Immature natural killer cell (primary cell): Measurements from ENCODE around the gene EYA2. TPM values are rescaled to one million over a fixed set of nuclear protein-coding genes. Genes with fewer than 3 reads are reported as not detected.

Experiments
- DNase-seq, 3 donors: peaks; one replicate each; pipeline ENCODE4 v3.0.0; 2022; ENCODE audit warnings: mixed read lengths in 1 of 3
- H3K27ac Mint-ChIP-seq, 6 donors: one replicate each; pipeline ENCODE4 v1.8.0; 2020; ENCODE audit warnings: mixed read lengths in 6 of 6, mild to moderate bottlenecking in 5 of 6, inconsistent platforms in 4 of 6, moderate library complexity in 3 of 6
- H3K27me3 Mint-ChIP-seq, 3 donors: one replicate each; pipeline ENCODE4 v1.8.0; 2020 to 2021; ENCODE audit warnings: low read depth in 3 of 3, mild to moderate bottlenecking in 3 of 3, mixed read lengths in 3 of 3, moderate library complexity in 3 of 3, inconsistent platforms in 1 of 3
- H3K36me3 Mint-ChIP-seq, 3 donors: one replicate each; pipeline ENCODE4 v1.8.0; 2020; ENCODE audit warnings: mixed read lengths in 3 of 3, inconsistent platforms in 2 of 3, mild to moderate bottlenecking in 2 of 3
- H3K4me1 Mint-ChIP-seq, 2 donors: one replicate each; pipeline ENCODE4 v1.8.0; 2020; ENCODE audit warnings: inconsistent platforms in 2 of 2, mild to moderate bottlenecking in 2 of 2, mixed read lengths in 2 of 2, moderate library complexity in 1 of 2
- H3K4me3 Mint-ChIP-seq, 5 donors: one replicate each; pipeline ENCODE4 v1.8.0; 2020; ENCODE audit warnings: mild to moderate bottlenecking in 5 of 5, mixed read lengths in 5 of 5, inconsistent platforms in 3 of 5, moderate library complexity in 3 of 5
- H3K9me3 Mint-ChIP-seq, 6 donors: one replicate each; pipeline ENCODE4 v1.8.0; 2020; ENCODE audit warnings: mild to moderate bottlenecking in 6 of 6, mixed read lengths in 6 of 6, inconsistent platforms in 4 of 6, moderate library complexity in 3 of 6
- polyA plus RNA-seq, 3 donors: library from polyadenylated mRNA; unstranded; fragments of 300-500 nt; fragmentation: Illumina TruSeq; gene quantifications; one replicate each; pipeline ENCODE4 v1.2.3, GENCODE V29; 2021

The EYA2 gene
- polyA plus RNA-seq, 3 donors from 2014 or later, result not detected

- Mint-ChIP-seq H3K4me3 (no peak overlapping the region), H3K27ac (peak overlapping the region in 2 of 6 donors; percentile 34 to 60), H3K9me3 (no peaks in the 10 kb centered on the region), H3K4me1 (peaks cover 0 to 13% of the 10 kb centered on the region in 2 donors), H3K36me3 (peaks cover 25 to 40% (median 27%) of the 10 kb centered on the region in 3 donors), H3K27me3 (peaks cover 0 to 3% (median 2%) of the 10 kb centered on the region in 3 donors)
- DNase-seq, result no peak
Observed at GRCh38 chr20:47215653-47216397, 321.2 kb downstream of the EYA2 start.

GRCh38 chr20:47216819-47217410, 322.3 kb downstream of the EYA2 start:
- H3K36me3 Mint-ChIP-seq, result peaks cover 28 to 47% (median 30%) of the 10 kb centered on the region in 3 donors
- no peak overlapping the region for H3K4me3 Mint-ChIP-seq
- DNase-seq, result no peak
- H3K27ac Mint-ChIP-seq, result peak overlapping the region in 2 of 6 donors; percentile 45 to 49
- peaks cover 0 to 3% (median 2%) of the 10 kb centered on the region in 3 donors for H3K27me3 Mint-ChIP-seq
- peaks cover under 1 to 13% of the 10 kb centered on the region in 2 donors for H3K4me1 Mint-ChIP-seq
- no peaks in the 10 kb centered on the region for H3K9me3 Mint-ChIP-seq

GRCh38 chr20:47217482-47218446, 323.1 kb downstream of the EYA2 start:
- H3K9me3 Mint-ChIP-seq, result no peaks in the 10 kb centered on the region
- H3K4me3 Mint-ChIP-seq, result no peak overlapping the region
- H3K36me3 Mint-ChIP-seq, result peaks cover 34 to 56% (median 37%) of the 10 kb centered on the region in 3 donors
- peaks cover 4 to 13% of the 10 kb centered on the region in 2 donors for H3K4me1 Mint-ChIP-seq
- H3K27ac Mint-ChIP-seq, result peak overlapping the region in 3 of 6 donors; percentile 0 to 78 (median 59)
- no peak for DNase-seq
- peaks cover 0 to 3% (median 2%) of the 10 kb centered on the region in 3 donors for H3K27me3 Mint-ChIP-seq

- H3K4me1 Mint-ChIP-seq, result peaks cover 4 to 13% of the 10 kb centered on the region in 2 donors
- DNase-seq, result peak; percentile 28 to 34 (median 33)
- H3K36me3 Mint-ChIP-seq, result peaks cover 40 to 69% (median 47%) of the 10 kb centered on the region in 3 donors
- peaks cover 0 to 2% (median 0%) of the 10 kb centered on the region in 6 donors for H3K9me3 Mint-ChIP-seq
- peak overlapping the region in 2 of 6 donors; percentile 20 to 49 for H3K27ac Mint-ChIP-seq
- no peak overlapping the region for H3K4me3 Mint-ChIP-seq
- peaks cover 0 to 3% (median 2%) of the 10 kb centered on the region in 3 donors for H3K27me3 Mint-ChIP-seq
Observed at GRCh38 chr20:47220161-47220582, 325.5 kb downstream of the EYA2 start.

GRCh38 chr20:47221036-47221625, 326.5 kb downstream of the EYA2 start:
- no peak overlapping the region for H3K4me3 Mint-ChIP-seq
- H3K4me1 Mint-ChIP-seq, result peaks cover 4 to 7% of the 10 kb centered on the region in 2 donors
- H3K36me3 Mint-ChIP-seq, result peaks cover 36 to 64% (median 42%) of the 10 kb centered on the region in 3 donors
- peak overlapping the region in 1 of 6 donors; percentile 61 for H3K27ac Mint-ChIP-seq
- peaks cover 0 to 2% (median 0%) of the 10 kb centered on the region in 6 donors for H3K9me3 Mint-ChIP-seq
- no peak for DNase-seq
- H3K27me3 Mint-ChIP-seq, result peaks cover 0 to 3% (median 2%) of the 10 kb centered on the region in 3 donors

GRCh38 chr20:47222468-47223119, 328.0 kb downstream of the EYA2 start:
- Mint-ChIP-seq H3K4me1 (peaks cover 0 to 4% of the 10 kb centered on the region in 2 donors), H3K36me3 (peaks cover 38 to 64% (median 40%) of the 10 kb centered on the region in 3 donors)

GRCh38 chr20:47223896-47224295, 329.3 kb downstream of the EYA2 start:
- Mint-ChIP-seq H3K4me3 (no peak overlapping the region), H3K27me3 (no peaks in the 10 kb centered on the region), H3K27ac (no peak overlapping the region), H3K36me3 (peaks cover 30 to 55% (median 38%) of the 10 kb centered on the region in 3 donors), H3K9me3 (peaks cover 0 to 2% (median 0%) of the 10 kb centered on the region in 6 donors), H3K4me1 (peaks cover 0 to 4% of the 10 kb centered on the region in 2 donors)
- DNase-seq, result no peak

More at GRCh38 chr20:47222468-47223119, 328.0 kb downstream of the EYA2 start:
- peaks cover 0 to 2% (median under 1%) of the 10 kb centered on the region in 3 donors for H3K27me3 Mint-ChIP-seq
- peak overlapping the region in 3 of 6 donors; percentile 29 to 46 (median 40) for H3K27ac Mint-ChIP-seq
- peaks cover 0 to 2% (median 0%) of the 10 kb centered on the region in 6 donors for H3K9me3 Mint-ChIP-seq
- no peak overlapping the region for H3K4me3 Mint-ChIP-seq
- DNase-seq, result no peak

GRCh38 chr20:47224300-47224791, 329.7 kb downstream of the EYA2 start:
- H3K27me3 Mint-ChIP-seq, result no peaks in the 10 kb centered on the region
- peaks cover 30 to 55% (median 42%) of the 10 kb centered on the region in 3 donors for H3K36me3 Mint-ChIP-seq

GRCh38 chr20:47224857-47225256, 330.2 kb downstream of the EYA2 start:
- peaks cover 0 to 4% of the 10 kb centered on the region in 2 donors for H3K4me1 Mint-ChIP-seq
- no peaks in the 10 kb centered on the region for H3K27me3 Mint-ChIP-seq
- DNase-seq, result no peak
- no peak overlapping the region for H3K4me3 Mint-ChIP-seq
- peaks cover 0 to 2% (median 0%) of the 10 kb centered on the region in 6 donors for H3K9me3 Mint-ChIP-seq
- H3K27ac Mint-ChIP-seq, result peak overlapping the region in 2 of 6 donors; percentile 8 to 58
- peaks cover 26 to 51% (median 43%) of the 10 kb centered on the region in 3 donors for H3K36me3 Mint-ChIP-seq

More at GRCh38 chr20:47224300-47224791, 329.7 kb downstream of the EYA2 start:
- Mint-ChIP-seq H3K27ac (peak overlapping the region in 2 of 6 donors; percentile 38 to 58), H3K9me3 (peaks cover 0 to 2% (median 0%) of the 10 kb centered on the region in 6 donors), H3K4me1 (peaks cover 0 to 4% of the 10 kb centered on the region in 2 donors), H3K4me3 (no peak overlapping the region)
- DNase-seq, result no peak

GRCh38 chr20:47225458-47225857, 330.8 kb downstream of the EYA2 start:
- H3K27ac Mint-ChIP-seq, result no peak overlapping the region
- peaks cover 0 to 4% of the 10 kb centered on the region in 2 donors for H3K4me1 Mint-ChIP-seq
- H3K36me3 Mint-ChIP-seq, result peaks cover 20 to 46% (median 39%) of the 10 kb centered on the region in 3 donors
- peaks cover 0 to 2% (median 0%) of the 10 kb centered on the region in 6 donors for H3K9me3 Mint-ChIP-seq
- no peaks in the 10 kb centered on the region for H3K27me3 Mint-ChIP-seq
- H3K4me3 Mint-ChIP-seq, result no peak overlapping the region
- no peak for DNase-seq

GRCh38 chr20:47227119-47227518, 332.5 kb downstream of the EYA2 start:
- Mint-ChIP-seq H3K9me3 (peaks cover 0 to 2% (median 0%) of the 10 kb centered on the region in 6 donors), H3K27me3 (peaks cover 0 to 1% (median 0%) of the 10 kb centered on the region in 3 donors), H3K27ac (no peak overlapping the region), H3K4me3 (no peak overlapping the region), H3K4me1 (peaks cover 0 to 1% of the 10 kb centered on the region in 2 donors), H3K36me3 (peaks cover 17 to 42% (median 37%) of the 10 kb centered on the region in 3 donors)
- no peak for DNase-seq

- no peaks in the 10 kb centered on the region for H3K4me1 Mint-ChIP-seq
- no peak for DNase-seq
- peaks cover 13 to 37% (median 32%) of the 10 kb centered on the region in 3 donors for H3K36me3 Mint-ChIP-seq
- H3K27ac Mint-ChIP-seq, result no peak overlapping the region
- H3K9me3 Mint-ChIP-seq, result peaks cover 0 to 2% (median 0%) of the 10 kb centered on the region in 6 donors
- peaks cover 0 to 1% (median 0%) of the 10 kb centered on the region in 3 donors for H3K27me3 Mint-ChIP-seq
- no peak overlapping the region for H3K4me3 Mint-ChIP-seq
Observed at GRCh38 chr20:47227576-47227975, 332.9 kb downstream of the EYA2 start.
